ENCODE data around the gene CD101. TPM values are rescaled to one million over a fixed set of nuclear protein-coding genes. Genes with fewer than 3 reads are reported as not detected.

The CD101 gene
- total and polyA plus RNA-seq, 2 experiments from 2014 or later, result 0.13 TPM; not detected in 1

DNA sequence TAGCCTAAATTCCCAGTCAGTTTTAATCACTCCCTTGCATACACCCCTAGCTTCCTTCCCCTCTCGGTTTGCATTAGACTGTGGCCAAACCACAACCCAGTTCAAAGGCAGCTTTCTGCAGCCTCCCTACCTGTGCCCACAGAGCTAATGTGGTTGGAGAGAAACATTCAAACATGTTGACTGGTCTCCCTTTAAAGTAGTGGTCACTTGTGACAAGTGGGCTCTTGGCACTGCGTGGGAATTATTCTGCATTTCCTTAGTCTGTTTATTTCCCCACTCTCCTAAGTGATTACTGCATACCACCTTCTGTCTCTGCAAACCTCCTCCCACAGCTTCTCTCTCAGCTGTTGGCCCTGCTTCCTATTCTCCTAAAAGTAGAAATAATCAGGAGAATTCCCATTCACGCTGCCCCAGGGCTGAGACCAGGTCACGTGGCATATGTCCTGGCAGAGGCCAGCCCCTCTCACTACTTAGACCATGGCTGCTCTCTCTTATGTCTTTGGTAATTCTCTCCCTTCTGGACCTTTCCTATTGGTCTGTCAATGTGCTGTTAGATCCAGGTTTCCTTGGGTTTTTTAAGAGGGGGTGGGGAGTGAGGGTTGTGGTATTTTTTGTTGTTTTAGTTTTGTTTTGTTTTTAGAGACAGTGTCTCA lies 38.4 kb upstream of the CD101 start:
- H3K9me2 ChIP-seq (replicated peaks; ENCODE audit: insufficient read depth), result no peaks in the 10 kb centered on the region
- H3K4me3 ChIP-seq, result no peak overlapping the region
- WGBS (ENCODE audit: low lambda C conversion rate, missing lambda C conversion rate), result 95% methylated on average over 4 of the region's 4 CpGs
- no peaks in the 10 kb centered on the region for H3K9me3 ChIP-seq (ENCODE audit: low read depth)
- DNase-seq (ENCODE audit: low spot score), result no peak
- no peak overlapping the region for H2AFZ ChIP-seq
- H3K27me3 ChIP-seq, result no peaks in the 10 kb centered on the region
- no peaks in the 10 kb centered on the region for H3K4me1 ChIP-seq (ENCODE audit: insufficient read depth)
- H3K36me3 ChIP-seq (replicated peaks; ENCODE audit: insufficient read depth, low read depth), result no peaks in the 10 kb centered on the region
- H3K4me2 ChIP-seq, result no peak overlapping the region
- no peaks in the 10 kb centered on the region for H4K20me1 ChIP-seq (ENCODE audit: insufficient read depth, poor library complexity, severe bottlenecking)
- no peak overlapping the region for H3K27ac ChIP-seq
- H3K79me2 ChIP-seq, result no peaks in the 10 kb centered on the region
- TF ChIP-seq, protein P1, sequence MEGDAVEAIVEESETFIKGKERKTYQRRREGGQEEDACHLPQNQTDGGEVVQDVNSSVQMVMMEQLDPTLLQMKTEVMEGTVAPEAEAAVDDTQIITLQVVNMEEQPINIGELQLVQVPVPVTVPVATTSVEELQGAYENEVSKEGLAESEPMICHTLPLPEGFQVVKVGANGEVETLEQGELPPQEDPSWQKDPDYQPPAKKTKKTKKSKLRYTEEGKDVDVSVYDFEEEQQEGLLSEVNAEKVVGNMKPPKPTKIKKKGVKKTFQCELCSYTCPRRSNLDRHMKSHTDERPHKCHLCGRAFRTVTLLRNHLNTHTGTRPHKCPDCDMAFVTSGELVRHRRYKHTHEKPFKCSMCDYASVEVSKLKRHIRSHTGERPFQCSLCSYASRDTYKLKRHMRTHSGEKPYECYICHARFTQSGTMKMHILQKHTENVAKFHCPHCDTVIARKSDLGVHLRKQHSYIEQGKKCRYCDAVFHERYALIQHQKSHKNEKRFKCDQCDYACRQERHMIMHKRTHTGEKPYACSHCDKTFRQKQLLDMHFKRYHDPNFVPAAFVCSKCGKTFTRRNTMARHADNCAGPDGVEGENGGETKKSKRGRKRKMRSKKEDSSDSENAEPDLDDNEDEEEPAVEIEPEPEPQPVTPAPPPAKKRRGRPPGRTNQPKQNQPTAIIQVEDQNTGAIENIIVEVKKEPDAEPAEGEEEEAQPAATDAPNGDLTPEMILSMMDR (IDR thresholded peaks at IDR 0.05; ENCODE audit: poor library complexity), result no peak
- TF ChIP-seq EZH2 (IDR thresholded peaks at IDR 0.05; ENCODE audit: borderline replicate concordance) (no peak), EZH2phosphoT487 (IDR thresholded peaks at IDR 0.05; ENCODE audit: low read depth, severe bottlenecking, unreplicated experiment) (no peak)

DNA sequence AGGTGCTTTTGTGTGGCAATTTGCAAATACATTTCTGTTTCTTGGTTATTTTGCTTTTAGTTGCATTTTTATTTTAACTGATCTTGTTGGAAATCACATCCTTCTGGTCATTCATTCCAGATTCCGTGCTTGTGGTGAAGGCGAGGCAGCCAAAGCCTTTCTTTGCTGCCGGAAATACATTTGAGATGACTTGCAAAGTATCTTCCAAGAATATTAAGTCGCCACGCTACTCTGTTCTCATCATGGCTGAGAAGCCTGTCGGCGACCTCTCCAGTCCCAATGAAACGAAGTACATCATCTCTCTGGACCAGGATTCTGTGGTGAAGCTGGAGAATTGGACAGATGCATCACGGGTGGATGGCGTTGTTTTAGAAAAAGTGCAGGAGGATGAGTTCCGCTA lies 34.8 kb upstream of the CD101 start:
- Histone ChIP-seq H3K4me2 (no peak overlapping the region), H3K9me2 (replicated peaks; ENCODE audit: insufficient read depth) (no peaks in the 10 kb centered on the region), H3K4me3 (no peak overlapping the region), H3K4me1 (ENCODE audit: insufficient read depth) (no peaks in the 10 kb centered on the region), H2AFZ (no peak overlapping the region), H3K79me2 (no peaks in the 10 kb centered on the region), H3K36me3 (replicated peaks; ENCODE audit: insufficient read depth, low read depth) (no peaks in the 10 kb centered on the region), H3K27ac (no peak overlapping the region), H4K20me1 (ENCODE audit: insufficient read depth, poor library complexity, severe bottlenecking) (no peaks in the 10 kb centered on the region), H3K27me3 (no peaks in the 10 kb centered on the region), H3K9me3 (ENCODE audit: low read depth) (no peaks in the 10 kb centered on the region)
- TF ChIP-seq EZH2phosphoT487 (IDR thresholded peaks at IDR 0.05; ENCODE audit: low read depth, severe bottlenecking, unreplicated experiment), result no peak
- TF ChIP-seq, protein P1 (IDR thresholded peaks at IDR 0.05; ENCODE audit: poor library complexity), result no peak
- no peak for TF ChIP-seq EZH2 (IDR thresholded peaks at IDR 0.05; ENCODE audit: borderline replicate concordance)
- DNase-seq (ENCODE audit: low spot score), result no peak
- WGBS (ENCODE audit: low lambda C conversion rate, missing lambda C conversion rate), result 96% methylated on average over 11 of the region's 11 CpGs

DNA sequence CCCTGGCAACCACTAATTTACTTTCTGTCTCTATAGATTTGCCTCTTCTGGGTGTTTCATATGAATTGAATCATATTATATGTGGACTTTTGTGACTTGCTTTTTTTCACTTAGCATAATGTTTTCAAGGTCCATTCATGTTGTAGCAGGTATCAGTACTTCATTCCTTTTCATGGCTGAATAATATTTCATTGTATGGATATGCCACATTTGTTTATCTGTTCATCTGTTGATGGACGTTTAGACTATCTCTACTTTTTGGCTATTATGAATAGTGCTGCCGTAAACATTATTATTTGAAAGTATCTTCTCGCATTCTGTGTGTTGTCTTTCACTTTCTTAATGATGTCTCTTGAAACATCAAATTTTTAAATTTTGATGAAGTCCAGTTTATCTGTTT lies 32.8 kb upstream of the CD101 start:
- Histone ChIP-seq H3K27me3 (no peaks in the 10 kb centered on the region), H3K4me1 (ENCODE audit: insufficient read depth) (no peaks in the 10 kb centered on the region), H3K36me3 (replicated peaks; ENCODE audit: insufficient read depth, low read depth) (no peaks in the 10 kb centered on the region), H3K9me3 (ENCODE audit: low read depth) (no peaks in the 10 kb centered on the region), H2AFZ (no peak overlapping the region), H3K4me3 (no peak overlapping the region), H3K9me2 (replicated peaks; ENCODE audit: insufficient read depth) (no peaks in the 10 kb centered on the region), H3K79me2 (no peaks in the 10 kb centered on the region), H4K20me1 (ENCODE audit: insufficient read depth, poor library complexity, severe bottlenecking) (no peaks in the 10 kb centered on the region), H3K4me2 (no peak overlapping the region), H3K27ac (no peak overlapping the region)
- TF ChIP-seq EZH2phosphoT487 (IDR thresholded peaks at IDR 0.05; ENCODE audit: low read depth, severe bottlenecking, unreplicated experiment), result no peak
- WGBS (ENCODE audit: low lambda C conversion rate, missing lambda C conversion rate), result 100% methylated on average over 3 of the region's 3 CpGs
- DNase-seq (ENCODE audit: low spot score), result no peak

DNA sequence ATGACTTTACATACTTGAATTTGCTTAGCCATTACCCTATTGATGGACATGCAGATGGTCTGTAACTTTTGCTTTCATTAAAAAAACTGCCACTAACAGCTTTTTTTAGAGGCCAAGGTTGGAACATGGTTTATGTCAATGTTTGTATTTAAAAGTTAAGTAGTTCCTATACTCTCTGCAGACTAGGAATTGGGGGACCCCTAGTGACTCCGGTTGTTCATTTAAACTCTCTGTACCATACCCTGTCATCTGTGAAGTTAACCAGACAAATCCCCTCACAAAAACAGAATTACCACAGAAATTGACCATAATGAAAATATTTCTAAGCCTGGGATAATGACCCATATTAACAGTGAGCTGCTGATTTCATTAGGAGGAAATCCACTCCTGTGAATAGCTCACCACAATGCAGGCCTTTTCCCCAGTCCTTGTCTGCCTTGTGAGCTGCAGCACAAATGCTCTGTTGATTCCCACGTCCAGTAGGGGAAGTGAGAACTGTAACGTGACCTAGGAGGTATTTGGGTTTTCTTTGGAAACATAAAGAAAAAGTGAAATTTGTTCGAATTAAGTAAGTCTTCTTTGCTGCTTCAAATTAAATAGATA lies 30.2 kb upstream of the CD101 start:
- no peaks in the 10 kb centered on the region for H3K27me3 ChIP-seq
- 54% methylated on average over 4 of the region's 4 CpGs for whole genome bisulfite sequencing (ENCODE audit: low lambda C conversion rate, missing lambda C conversion rate)
- H3K9me3 ChIP-seq (ENCODE audit: low read depth), result no peaks in the 10 kb centered on the region
- TF ChIP-seq EZH2phosphoT487 (IDR thresholded peaks at IDR 0.05; ENCODE audit: low read depth, severe bottlenecking, unreplicated experiment), result no peak
- TF ChIP-seq EZH2 (IDR thresholded peaks at IDR 0.05; ENCODE audit: borderline replicate concordance), result no peak
- TF ChIP-seq, protein P1 (IDR thresholded peaks at IDR 0.05; ENCODE audit: poor library complexity), result no peak
- H3K36me3 ChIP-seq (replicated peaks; ENCODE audit: insufficient read depth, low read depth), result no peaks in the 10 kb centered on the region
- no peak overlapping the region for H3K4me3 ChIP-seq
- no peaks in the 10 kb centered on the region for H4K20me1 ChIP-seq (ENCODE audit: insufficient read depth, poor library complexity, severe bottlenecking)
- H2AFZ ChIP-seq, result no peak overlapping the region
- no peaks in the 10 kb centered on the region for H3K9me2 ChIP-seq (replicated peaks; ENCODE audit: insufficient read depth)
- H3K27ac ChIP-seq, result no peak overlapping the region
- H3K4me2 ChIP-seq, result no peak overlapping the region
- H3K4me1 ChIP-seq (ENCODE audit: insufficient read depth), result no peaks in the 10 kb centered on the region
- H3K79me2 ChIP-seq, result no peaks in the 10 kb centered on the region
- DNase-seq (ENCODE audit: low spot score), result no peak
